H1 (cell line): ENCODE data around the gene RNU2-1.
"Not testable (repeated sequence)": the region's sequence is repeated elsewhere in the genome, so short reads cannot be mapped to it uniquely, and the experiment has no call there.

Experiments
- BACH1 ChIP-seq: IDR thresholded peaks from 2 replicates; pipeline ENCODE4 v1.6.1; 2012; ENCODE audit warnings: low read length, improper control_type of control experiment
- CHD2 ChIP-seq: IDR thresholded peaks from 2 replicates; pipeline ENCODE4 v1.6.1; 2012; ENCODE audit warnings: low read length, improper control_type of control experiment
- CTCF ChIP-seq, 3 experiments: IDR thresholded peaks; 1 replicate in 2 of 3; 2 replicates in 1 of 3; pipeline versions ENCODE4 v1.5.1 to v1.6.1; 2011; ENCODE audit warnings: low read length in 3 of 3, mild to moderate bottlenecking in 3 of 3, inconsistent platforms in 2 of 3, low read depth in 1 of 3, moderate library complexity in 1 of 3; ENCODE audit not compliant: insufficient read depth in 1 of 3; ENCODE audit errors: control extremely low read depth in 1 of 3
- EP300 ChIP-seq, 2 experiments: IDR thresholded peaks; 1 replicate in 1 of 2; 2 replicates in 1 of 2; pipeline ENCODE4 v1.6.1; 2011 to 2012; ENCODE audit warnings: low read depth in 2 of 2, low read length in 2 of 2, mild to moderate bottlenecking in 2 of 2, borderline replicate concordance in 1 of 2, inconsistent platforms in 1 of 2, moderate library complexity in 1 of 2
- GTF2F1 ChIP-seq: IDR thresholded peaks from 2 replicates; pipeline ENCODE4 v1.6.1; 2012; ENCODE audit warnings: low read depth, low read length, improper control_type of control experiment, borderline replicate concordance
- JUN ChIP-seq: IDR thresholded peaks from 2 replicates; pipeline ENCODE4 v1.6.1; 2011; ENCODE audit warnings: low read depth, mild to moderate bottlenecking, improper control_type of control experiment, low read length
- JUND ChIP-seq: IDR thresholded peaks from 2 replicates; pipeline ENCODE4 v1.6.1; 2011; ENCODE audit warnings: mild to moderate bottlenecking, improper control_type of control experiment, low read length
- NRF1 ChIP-seq: IDR thresholded peaks from 2 replicates; pipeline ENCODE4 v1.6.1; 2011; ENCODE audit warnings: mild to moderate bottlenecking, low read depth, low read length, improper control_type of control experiment
- POLR2A ChIP-seq, 2 experiments: IDR thresholded peaks; 1 replicate in 1 of 2; 2 replicates in 1 of 2; pipeline ENCODE4 v1.6.1; 2011; ENCODE audit warnings: low read depth in 2 of 2, low read length in 2 of 2, mild to moderate bottlenecking in 2 of 2; ENCODE audit errors: control extremely low read depth in 1 of 2
- POLR2AphosphoS5 ChIP-seq: IDR thresholded peaks from 2 replicates; pipeline ENCODE4 v1.6.1; 2011; ENCODE audit warnings: low read depth, low read length
- SAP30 ChIP-seq: fragments of 300-600 bp; sonication (generic); IDR thresholded peaks from 2 replicates; pipeline ENCODE4 v1.7.1; 2012; ENCODE audit warnings: low read length, moderate library complexity, mild to moderate bottlenecking, inconsistent platforms; ENCODE audit not compliant: insufficient read depth, insufficient replicate concordance
- TAF1 ChIP-seq: IDR thresholded peaks from 2 replicates; pipeline ENCODE4 v1.6.1; 2011; ENCODE audit warnings: mild to moderate bottlenecking, low read depth, low read length
- TBP ChIP-seq: IDR thresholded peaks from 2 replicates; pipeline ENCODE4 v1.6.1; 2011; ENCODE audit warnings: low read depth, low read length, improper control_type of control experiment
- ZNF274 ChIP-seq: IDR thresholded peaks from 2 replicates; pipeline ENCODE4 v1.7.0; 2012; ENCODE audit warnings: low read length, borderline replicate concordance; ENCODE audit errors: extremely low read depth

- not testable (repeated sequence) for TF ChIP-seq JUND; CTCF (IDR thresholded peaks at IDR 0.05; ENCODE audit: control extremely low read depth in 1 of 3, insufficient read depth in 1 of 3, low read depth in 1 of 3, low read length in 3 of 3); JUN; CHD2; TAF1; GTF2F1; BACH1; POLR2A (IDR thresholded peaks at IDR 0.05; ENCODE audit: control extremely low read depth in 1 of 2, low read depth in 2 of 2, low read length in 2 of 2); TBP; ZNF274; POLR2AphosphoS5; EP300 (IDR thresholded peaks at IDR 0.05; ENCODE audit: borderline replicate concordance in 1 of 2, low read depth in 2 of 2, low read length in 2 of 2); NRF1; SAP30
Observed at GRCh38 chr17:43246456-43246855, 12.7 kb upstream of the RNU2-1 start.
